HCT116 (cell line): ENCODE data around the gene TENM4. TPM values are rescaled to one million over a fixed set of nuclear protein-coding genes. Genes with fewer than 3 reads are reported as not detected.

Source experiments
- ATAC-seq: fragments of 200-7000 bp; cut with Tn5 transposase; 2 replicates; pipeline ENCODE4 v1.9.1; 2020; ENCODE audit warnings: mild to moderate bottlenecking, moderate library complexity
- BruUV-seq: library from RNA; stranded (reverse); fragments of 400-500 nt; replicated peaks from 2 replicates; lab custom pipeline; 2021; lab: Mats Ljungman, UMichigan
- CTCF ChIA-PET: fragments of 300-600 bp; sonication (Branson Sonifier 250); formaldehyde crosslinking; loops from one replicate; lab custom pipeline; 2021; ENCODE audit warnings: antibody characterized with exemption; lab: Charles Lee
- POLR2A ChIA-PET: fragments of 300-600, 350-600 bp; sonication (Branson Sonifier 250); formaldehyde crosslinking; loops from one replicate; lab custom pipeline; 2021; ENCODE audit warnings: antibody characterized with exemption; lab: Charles Lee
- RAD21 ChIA-PET, 2 experiments: fragments of 300-600 bp; sonication (Branson Sonifier 250); formaldehyde crosslinking; loops; one replicate each; lab custom pipeline; 2023; ENCODE audit warnings: low total read pairs in 2 of 2; ENCODE audit not compliant: uncharacterized antibody in 2 of 2, unreplicated experiment in 2 of 2, low non-redundant PET in 1 of 2; lab: Charles Lee
- DNase-seq: peaks from one replicate; pipeline ENCODE4 v3.0.0-alpha.2; 2010; ENCODE audit warnings: low read depth, low spot score
- H2AFZ ChIP-seq: fragments of 200-600 bp; shearing (Covaris generic), sonication (generic); 2 replicates; pipeline ENCODE4 v1.6.1; 2017; ENCODE audit warnings: low read depth, mixed run types, mixed read lengths, antibody characterized with exemption, low read length; ENCODE audit not compliant: poor library complexity, severe bottlenecking
- H3K27ac ChIP-seq: 2 replicates; pipeline ENCODE4 v1.5.1; 2012; ENCODE audit warnings: low read depth, low read length
- H3K27me3 ChIP-seq: fragments of 200-600 bp; sonication (generic); 2 replicates; pipeline ENCODE4 v1.6.1; 2016; ENCODE audit warnings: mixed run types, low read length, mixed read lengths; ENCODE audit not compliant: insufficient read depth
- H3K36me3 ChIP-seq, 2 experiments: fragments of 200-500 bp in 1 of 2; fragments of 200-600 bp in 1 of 2; sonication (Bioruptor generic) in 1 of 2; sonication (generic) in 1 of 2; 2 replicates each; pipeline versions ENCODE4 v1.5.1 to v1.6.1; 2014 to 2016; ENCODE audit warnings: low read length in 2 of 2, inconsistent platforms in 1 of 2, mixed read lengths in 1 of 2, mixed run types in 1 of 2; ENCODE audit not compliant: insufficient read depth in 2 of 2, control insufficient read depth in 1 of 2
- H3K4me1 ChIP-seq, 2 experiments: fragments of 200-600 bp in 1 of 2; sonication (generic) in 1 of 2; 2 replicates each; pipeline versions ENCODE4 v1.5.1 to v1.6.1; 2012 to 2017; ENCODE audit warnings: low read length in 2 of 2, inconsistent platforms in 1 of 2, mild to moderate bottlenecking in 1 of 2, mixed read lengths in 1 of 2, mixed run types in 1 of 2, moderate library complexity in 1 of 2; ENCODE audit not compliant: insufficient read depth in 2 of 2, control insufficient read depth in 1 of 2
- H3K4me2 ChIP-seq: fragments of 200-600 bp; sonication (generic); 2 replicates; pipeline ENCODE4 v1.6.1; 2017; ENCODE audit warnings: mixed run types, low read length, mixed read lengths
- H3K4me3 ChIP-seq, 2 experiments: fragments of 200-600 bp in 1 of 2; sonication (generic) in 1 of 2; replicated peaks in 1 of 2; 2 replicates each; pipeline ENCODE4 v1.5.1; 2011 to 2016; ENCODE audit warnings: low read length in 2 of 2, control low read depth in 1 of 2, low read depth in 1 of 2, mild to moderate bottlenecking in 1 of 2, mixed read lengths in 1 of 2, mixed run types in 1 of 2
- H3K79me2 ChIP-seq: fragments of 200-600 bp; sonication (generic); 2 replicates; pipeline ENCODE4 v1.6.1; 2017; ENCODE audit warnings: mild to moderate bottlenecking, mixed run types, low read length, moderate library complexity, mixed read lengths; ENCODE audit not compliant: insufficient read depth
- H3K9ac ChIP-seq: fragments of 200-600 bp; sonication (generic); 2 replicates; pipeline ENCODE4 v1.6.1; 2016; ENCODE audit warnings: low read length, mixed read lengths
- H3K9me2 ChIP-seq: fragments of 200-600 bp; sonication (generic), shearing (Covaris generic); 2 replicates; pipeline ENCODE4 v1.6.1; 2017; ENCODE audit warnings: mixed run types, mild to moderate bottlenecking, moderate library complexity; ENCODE audit not compliant: insufficient read depth
- H3K9me3 ChIP-seq, 2 experiments: fragments of 200-500 bp in 1 of 2; fragments of 200-600 bp in 1 of 2; sonication (Bioruptor generic) in 1 of 2; sonication (generic) in 1 of 2; 2 replicates each; pipeline ENCODE4 v1.6.1; 2014 to 2017; ENCODE audit warnings: low read length in 2 of 2, mixed read lengths in 2 of 2, inconsistent platforms in 1 of 2, low read depth in 1 of 2, mild to moderate bottlenecking in 1 of 2, mixed run types in 1 of 2, moderate library complexity in 1 of 2; ENCODE audit not compliant: control insufficient read depth in 1 of 2, insufficient read depth in 1 of 2
- H4K20me1 ChIP-seq: fragments of 200-600 bp; sonication (generic), shearing (Covaris generic); 2 replicates; pipeline ENCODE4 v1.6.1; 2017; ENCODE audit warnings: mixed run types, mild to moderate bottlenecking, moderate library complexity; ENCODE audit not compliant: insufficient read depth
- CBX3 ChIP-seq: IDR thresholded peaks from 2 replicates; pipeline ENCODE4 v1.6.1; 2012; ENCODE audit warnings: low read depth
- CEBPB ChIP-seq: IDR thresholded peaks from 2 replicates; pipeline ENCODE4 v1.6.1; 2012; ENCODE audit warnings: low read depth
- ELF1 ChIP-seq: IDR thresholded peaks from 2 replicates; pipeline ENCODE4 v1.6.1; 2012; ENCODE audit warnings: low read depth, borderline replicate concordance
- EZH2phosphoT487 ChIP-seq: fragments of 200-600 bp; IDR thresholded peaks from 2 replicates; pipeline ENCODE4 v1.6.1; 2018; ENCODE audit warnings: antibody characterized with exemption, borderline replicate concordance
- FOSL1 ChIP-seq: IDR thresholded peaks from 2 replicates; pipeline ENCODE4 v1.6.1; 2012; ENCODE audit warnings: low read depth
- JUND ChIP-seq: IDR thresholded peaks from 2 replicates; pipeline ENCODE4 v1.6.1; 2012
- POLR2A ChIP-seq: IDR thresholded peaks from 2 replicates; pipeline ENCODE4 v1.7.0; 2011; ENCODE audit warnings: borderline replicate concordance; ENCODE audit not compliant: insufficient read depth, insufficient read length; ENCODE audit errors: extremely low read depth
- RAD21 ChIP-seq: IDR thresholded peaks from 2 replicates; pipeline ENCODE4 v1.6.1; 2012; ENCODE audit warnings: low read depth, mild to moderate bottlenecking
- SP1 ChIP-seq: IDR thresholded peaks from 2 replicates; pipeline ENCODE4 v1.6.1; 2012; ENCODE audit warnings: low read depth
- SRF ChIP-seq: IDR thresholded peaks from 2 replicates; pipeline ENCODE4 v1.6.1; 2012; ENCODE audit warnings: low read depth
- TCF7L2 ChIP-seq: IDR thresholded peaks from 2 replicates; pipeline ENCODE4 v1.7.0; 2011; ENCODE audit warnings: borderline replicate concordance, inconsistent platforms; ENCODE audit not compliant: insufficient read depth, insufficient read length; ENCODE audit errors: extremely low read depth
- YY1 ChIP-seq: IDR thresholded peaks from 2 replicates; pipeline ENCODE4 v1.6.1; 2011; ENCODE audit warnings: low read length, low read depth, moderate library complexity, mild to moderate bottlenecking; ENCODE audit not compliant: insufficient replicate concordance; ENCODE audit errors: extremely low read depth
- ZFX ChIP-seq: fragments of 450-650 bp; IDR thresholded peaks from 2 replicates; pipeline ENCODE4 v1.6.1; 2017
- ZNF274 ChIP-seq: fragments of 200-500 bp; sonication (Bioruptor generic); IDR thresholded peaks from 2 replicates; pipeline ENCODE4 v1.6.1; 2014; ENCODE audit warnings: mild to moderate bottlenecking, low read depth, low read length, inconsistent platforms
- intact Hi-C: fragments of 100-400 bp; cut with micrococcal nuclease; formaldehyde crosslinking; loops from 2 replicates; pipeline ENCODE4 v1.10.0; 2022
- total RNA-seq: library from RNA; stranded (reverse); gene quantifications from one replicate; pipeline ENCODE4 v1.2.1, GENCODE V29; 2021; ENCODE audit not compliant: unreplicated experiment
- TF ChIP-seq, protein P1 (sequence below): IDR thresholded peaks from 2 replicates; pipeline ENCODE4 v1.6.1; 2012; ENCODE audit warnings: low read depth
- TF ChIP-seq, protein P2 (sequence below): IDR thresholded peaks from 2 replicates; pipeline ENCODE4 v1.6.1; 2011; ENCODE audit warnings: mild to moderate bottlenecking, low read length, moderate library complexity; ENCODE audit not compliant: insufficient replicate concordance; ENCODE audit errors: extremely low read depth
- TF ChIP-seq, protein P3 (sequence below): IDR thresholded peaks from 2 replicates; pipeline ENCODE4 v1.6.1; 2012

TENM4 gene
- total RNA-seq, 1 experiment from 2014 or later: 0.05 TPM

DNA sequence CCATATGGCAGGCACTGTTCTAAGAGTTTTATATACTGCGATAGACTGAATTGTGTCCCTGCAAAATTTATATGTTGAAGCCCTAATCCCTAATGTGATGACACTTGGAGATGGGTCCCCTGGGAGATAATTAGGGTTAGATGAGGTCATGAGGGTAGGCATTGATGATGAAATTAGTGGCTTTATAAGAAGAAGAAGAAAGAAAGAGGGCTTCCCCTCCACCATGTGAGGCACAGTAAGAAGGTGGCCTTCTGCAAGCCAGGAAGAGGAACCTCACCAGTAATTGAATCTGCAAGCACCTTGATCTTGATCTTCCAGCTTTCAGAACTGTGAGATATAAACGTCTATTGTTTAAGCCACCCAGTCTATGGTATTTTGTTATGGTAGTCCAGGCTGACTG lies 46.6 kb upstream of the TENM4 start:
- no peak overlapping the region for H3K4me3 ChIP-seq
- no peak overlapping the region for H3K27ac ChIP-seq
- no peaks in the 10 kb centered on the region for H3K9me2 ChIP-seq
- ChIA-PET RAD21 (no interaction called here), CTCF (no interaction called here), POLR2A (no interaction called here)
- no peaks in the 10 kb centered on the region for H4K20me1 ChIP-seq
- no peaks in the 10 kb centered on the region for H3K36me3 ChIP-seq
- H3K9ac ChIP-seq: no peak overlapping the region
- H3K4me1 ChIP-seq: no peaks in the 10 kb centered on the region
- H2AFZ ChIP-seq: no peak overlapping the region
- DNase-seq (no peak), ATAC-seq (no peak)
- TF ChIP-seq POLR2A (no peak), YY1 (no peak), ELF1 (no peak), TCF7L2 (no peak), RAD21 (no peak), SRF (no peak), ZNF274 (no peak), JUND (no peak), SP1 (no peak), CBX3 (no peak), EZH2phosphoT487 (no peak), ZFX (no peak), FOSL1 (no peak), CEBPB (no peak)
- TF ChIP-seq, protein P1, sequence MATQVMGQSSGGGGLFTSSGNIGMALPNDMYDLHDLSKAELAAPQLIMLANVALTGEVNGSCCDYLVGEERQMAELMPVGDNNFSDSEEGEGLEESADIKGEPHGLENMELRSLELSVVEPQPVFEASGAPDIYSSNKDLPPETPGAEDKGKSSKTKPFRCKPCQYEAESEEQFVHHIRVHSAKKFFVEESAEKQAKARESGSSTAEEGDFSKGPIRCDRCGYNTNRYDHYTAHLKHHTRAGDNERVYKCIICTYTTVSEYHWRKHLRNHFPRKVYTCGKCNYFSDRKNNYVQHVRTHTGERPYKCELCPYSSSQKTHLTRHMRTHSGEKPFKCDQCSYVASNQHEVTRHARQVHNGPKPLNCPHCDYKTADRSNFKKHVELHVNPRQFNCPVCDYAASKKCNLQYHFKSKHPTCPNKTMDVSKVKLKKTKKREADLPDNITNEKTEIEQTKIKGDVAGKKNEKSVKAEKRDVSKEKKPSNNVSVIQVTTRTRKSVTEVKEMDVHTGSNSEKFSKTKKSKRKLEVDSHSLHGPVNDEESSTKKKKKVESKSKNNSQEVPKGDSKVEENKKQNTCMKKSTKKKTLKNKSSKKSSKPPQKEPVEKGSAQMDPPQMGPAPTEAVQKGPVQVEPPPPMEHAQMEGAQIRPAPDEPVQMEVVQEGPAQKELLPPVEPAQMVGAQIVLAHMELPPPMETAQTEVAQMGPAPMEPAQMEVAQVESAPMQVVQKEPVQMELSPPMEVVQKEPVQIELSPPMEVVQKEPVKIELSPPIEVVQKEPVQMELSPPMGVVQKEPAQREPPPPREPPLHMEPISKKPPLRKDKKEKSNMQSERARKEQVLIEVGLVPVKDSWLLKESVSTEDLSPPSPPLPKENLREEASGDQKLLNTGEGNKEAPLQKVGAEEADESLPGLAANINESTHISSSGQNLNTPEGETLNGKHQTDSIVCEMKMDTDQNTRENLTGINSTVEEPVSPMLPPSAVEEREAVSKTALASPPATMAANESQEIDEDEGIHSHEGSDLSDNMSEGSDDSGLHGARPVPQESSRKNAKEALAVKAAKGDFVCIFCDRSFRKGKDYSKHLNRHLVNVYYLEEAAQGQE: no peak
- TF ChIP-seq, protein P2, sequence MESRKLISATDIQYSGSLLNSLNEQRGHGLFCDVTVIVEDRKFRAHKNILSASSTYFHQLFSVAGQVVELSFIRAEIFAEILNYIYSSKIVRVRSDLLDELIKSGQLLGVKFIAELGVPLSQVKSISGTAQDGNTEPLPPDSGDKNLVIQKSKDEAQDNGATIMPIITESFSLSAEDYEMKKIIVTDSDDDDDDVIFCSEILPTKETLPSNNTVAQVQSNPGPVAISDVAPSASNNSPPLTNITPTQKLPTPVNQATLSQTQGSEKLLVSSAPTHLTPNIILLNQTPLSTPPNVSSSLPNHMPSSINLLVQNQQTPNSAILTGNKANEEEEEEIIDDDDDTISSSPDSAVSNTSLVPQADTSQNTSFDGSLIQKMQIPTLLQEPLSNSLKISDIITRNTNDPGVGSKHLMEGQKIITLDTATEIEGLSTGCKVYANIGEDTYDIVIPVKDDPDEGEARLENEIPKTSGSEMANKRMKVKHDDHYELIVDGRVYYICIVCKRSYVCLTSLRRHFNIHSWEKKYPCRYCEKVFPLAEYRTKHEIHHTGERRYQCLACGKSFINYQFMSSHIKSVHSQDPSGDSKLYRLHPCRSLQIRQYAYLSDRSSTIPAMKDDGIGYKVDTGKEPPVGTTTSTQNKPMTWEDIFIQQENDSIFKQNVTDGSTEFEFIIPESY: no peak
- TF ChIP-seq, protein P3, sequence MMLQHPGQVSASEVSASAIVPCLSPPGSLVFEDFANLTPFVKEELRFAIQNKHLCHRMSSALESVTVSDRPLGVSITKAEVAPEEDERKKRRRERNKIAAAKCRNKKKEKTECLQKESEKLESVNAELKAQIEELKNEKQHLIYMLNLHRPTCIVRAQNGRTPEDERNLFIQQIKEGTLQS: no peak
- no peak overlapping the region for H3K4me2 ChIP-seq
- H3K27me3 ChIP-seq: no peaks in the 10 kb centered on the region
- BruUV-seq: no TSS peak
- H3K9me3 ChIP-seq: no peaks in the 10 kb centered on the region
- intact Hi-C loops: no loop called here
- no peaks in the 10 kb centered on the region for H3K79me2 ChIP-seq
